HTR-8/SVneo (cell line): Measurements from ENCODE around the gene GOLGA1.
A peak's percentile ranks its signal among the peaks of the same experiment; 100 is the strongest.
"Not testable (repeated sequence)": the region's sequence is repeated elsewhere in the genome, so short reads cannot be mapped to it uniquely, and the experiment has no call there.

ENCODE experiments used
- DNase-seq: peaks from one replicate; pipeline ENCODE4 v3.0.0; 2011; ENCODE audit warnings: low spot score, mixed read lengths; ENCODE audit not compliant: insufficient read length
- FAIRE-seq: peaks from 2 replicates; lab custom pipeline; 2011; peaks lifted over from hg19 to GRCh38; lab: Jason Lieb, UNC

Gene GOLGA1

GRCh38 chr9:124940894-124941678, at the start of gene GOLGA1:
GOLGA1 (minus strand) TSS chr9:124941083; CDS start chr9:124938711, 2,372 bp downstream.
- DNase-seq (peak; percentile 89), FAIRE-seq (peak; percentile 4)

DNA sequence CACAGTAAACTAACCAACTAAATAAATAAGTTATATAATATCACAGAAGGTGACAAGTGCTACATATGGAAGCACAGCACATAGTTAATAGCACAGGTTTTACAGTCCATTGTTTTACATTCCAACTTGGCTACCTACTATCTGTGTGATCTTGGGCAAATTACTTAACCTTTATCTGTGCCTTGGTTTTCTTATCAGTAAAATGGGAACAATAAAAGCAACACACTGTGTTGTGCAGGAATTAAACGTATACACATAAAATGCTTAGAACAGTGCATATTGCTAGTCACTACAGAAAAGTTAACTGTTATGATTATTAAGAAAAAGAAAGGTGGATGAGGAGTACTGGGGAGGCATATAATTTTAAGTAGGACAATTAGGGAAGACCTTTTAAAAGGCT, 42.8 kb upstream of the GOLGA1 start:
- no peak for FAIRE-seq
- no peak for DNase-seq

DNA sequence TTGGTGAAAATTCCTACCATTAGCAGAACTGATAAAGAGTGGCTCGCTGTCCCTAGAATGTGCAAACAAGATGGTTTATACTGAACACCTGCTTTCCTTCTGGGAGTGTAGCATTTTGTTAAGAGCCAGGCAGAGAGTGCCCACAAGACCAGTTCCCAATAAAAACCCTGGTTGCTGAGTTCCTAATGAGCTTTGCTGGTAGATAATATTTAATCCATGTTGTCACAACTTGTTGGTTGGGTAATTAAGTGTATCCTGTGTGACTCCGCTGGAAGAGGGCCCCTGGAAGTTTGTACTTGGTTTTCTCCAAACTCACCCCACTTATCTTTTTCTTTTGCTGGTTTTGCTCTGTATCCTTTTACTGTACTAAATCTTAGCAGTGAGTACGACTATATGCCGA, 39.5 kb upstream of the GOLGA1 start:
- no peak for FAIRE-seq
- DNase-seq, result no peak

GRCh38 chr9:124975131-124975530, 34.2 kb upstream of the GOLGA1 start:
- DNase-seq, result no peak
- FAIRE-seq, result no peak

- no peak for DNase-seq
- no peak for FAIRE-seq
Observed at GRCh38 chr9:124973807-124974206, 32.9 kb upstream of the GOLGA1 start.

DNA sequence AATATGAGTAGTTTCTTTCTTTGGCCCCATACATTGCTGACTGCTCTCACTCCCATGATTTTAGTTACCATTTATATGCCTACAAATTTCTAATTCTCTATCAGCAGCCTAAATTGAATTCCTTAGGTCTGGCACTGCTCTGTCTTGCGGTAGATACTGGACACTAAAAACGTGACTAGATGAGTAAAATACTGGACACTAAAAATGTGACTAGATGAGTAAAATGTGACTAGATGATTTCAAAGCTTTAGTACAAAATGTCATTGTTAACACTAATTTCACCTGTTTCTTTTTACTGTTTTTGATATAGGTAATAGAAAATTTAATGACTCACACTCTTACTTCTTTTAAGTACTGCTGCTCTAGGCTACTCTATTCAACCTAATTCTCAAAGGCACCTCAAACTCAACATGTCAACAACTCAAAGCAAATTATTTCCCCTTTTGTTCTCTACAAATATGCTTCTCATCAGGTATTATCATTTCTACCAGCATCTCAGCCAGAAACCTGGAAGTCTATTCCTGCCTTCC, 31.4 kb upstream of the GOLGA1 start:
- FAIRE-seq, result no peak

DNA sequence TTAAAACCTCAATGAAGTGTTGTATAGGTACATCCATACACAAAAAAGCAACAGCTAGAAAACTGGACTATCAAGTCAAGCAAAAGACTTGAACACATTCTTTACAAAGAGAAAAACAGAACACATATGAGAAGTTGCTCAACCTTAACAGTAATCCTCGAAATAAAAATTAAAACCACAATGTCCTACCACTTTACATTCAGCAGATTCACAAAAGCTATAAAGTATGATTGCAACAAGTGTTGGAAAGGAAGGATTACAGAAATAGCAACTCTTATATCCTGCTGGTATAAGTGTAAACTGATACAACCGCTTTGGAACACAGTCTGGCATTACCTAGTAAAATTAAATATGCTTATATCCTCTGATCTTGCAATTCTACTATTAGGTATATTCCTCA, 28.5 kb upstream of the GOLGA1 start:
- FAIRE-seq (no peak), DNase-seq (no peak)

More for the DNA sequence above, 31.4 kb upstream of the GOLGA1 start:
- DNase-seq, result no peak

DNA sequence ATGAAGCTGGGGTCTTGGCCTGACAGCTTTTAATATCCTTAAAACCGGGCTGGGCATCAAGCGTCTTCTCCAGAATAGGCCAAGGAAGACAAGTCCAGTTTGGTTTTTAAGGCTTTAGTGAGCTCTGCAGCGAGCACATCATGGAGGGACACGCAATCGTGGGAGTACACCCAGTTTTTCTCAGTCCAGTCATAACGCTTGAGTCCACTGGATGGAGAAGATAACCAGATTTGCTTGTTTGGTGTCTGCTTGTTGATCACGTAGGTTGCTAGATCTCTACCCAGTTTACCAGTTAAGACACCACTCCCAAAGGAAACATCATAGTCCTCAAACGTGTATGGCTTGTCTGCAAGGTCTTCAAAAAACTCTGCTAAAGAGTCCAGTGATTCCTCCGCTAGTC, 27.4 kb upstream of the GOLGA1 start:
- no peak for DNase-seq
- FAIRE-seq, result no peak

DNA sequence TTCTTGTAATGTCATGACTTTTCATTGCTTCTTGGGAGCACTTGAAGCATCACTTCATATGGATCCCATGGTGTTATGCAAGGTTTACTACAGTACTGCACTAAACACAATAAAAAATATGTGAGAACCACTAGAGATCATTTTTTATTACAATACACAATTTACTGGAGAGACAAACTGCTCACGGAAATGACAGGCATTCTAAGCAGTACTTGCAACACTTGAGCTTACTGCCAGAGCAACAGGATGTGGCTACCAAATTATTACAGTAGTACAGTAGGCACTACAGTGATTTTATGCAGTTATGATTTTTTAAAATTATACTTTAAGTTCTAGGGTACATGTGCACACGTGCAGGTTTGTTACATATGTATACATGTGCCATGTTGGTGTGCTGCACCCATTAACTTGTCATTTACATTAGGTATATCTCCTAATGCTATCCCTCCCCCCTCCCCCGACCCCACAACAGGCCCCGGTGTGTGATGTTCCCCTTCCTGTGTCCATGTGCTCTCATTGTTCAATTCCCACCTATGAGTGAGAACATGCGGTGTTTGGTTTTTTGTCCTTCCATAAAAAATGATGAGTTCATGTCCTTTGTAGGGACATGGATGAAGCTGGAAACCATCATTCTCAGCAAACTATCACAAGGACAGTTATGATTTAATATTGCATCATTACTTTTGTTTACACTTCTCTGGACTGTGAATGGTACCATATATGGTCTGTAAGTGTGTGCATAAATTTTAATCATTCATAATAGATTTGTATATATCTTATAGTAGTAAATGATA, 25.1 kb upstream of the GOLGA1 start:
- not testable (repeated sequence) for DNase-seq, FAIRE-seq

GRCh38 chr9:124964604-124965003, 23.7 kb upstream of the GOLGA1 start:
- no peak for DNase-seq
- no peak for FAIRE-seq

DNA sequence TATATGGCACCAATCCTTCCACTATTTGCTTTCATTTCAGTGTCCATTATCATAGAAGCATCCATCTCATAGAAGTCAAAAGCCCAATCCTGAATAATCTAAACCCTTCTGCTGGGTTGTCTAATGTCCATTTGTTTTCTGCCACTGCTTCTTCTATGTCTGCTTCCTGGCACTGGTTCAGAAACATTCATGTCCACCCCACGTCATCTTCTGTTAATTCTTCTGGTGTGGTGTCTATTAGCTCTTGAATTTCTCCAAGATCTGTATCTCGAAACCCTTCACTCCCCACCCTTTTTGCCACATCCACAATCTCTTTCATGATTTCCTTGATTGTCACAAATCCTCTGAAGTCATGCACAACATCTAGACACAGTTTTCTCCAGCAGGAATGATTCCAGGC, 23.2 kb upstream of the GOLGA1 start:
- FAIRE-seq (no peak), DNase-seq (no peak)

DNA sequence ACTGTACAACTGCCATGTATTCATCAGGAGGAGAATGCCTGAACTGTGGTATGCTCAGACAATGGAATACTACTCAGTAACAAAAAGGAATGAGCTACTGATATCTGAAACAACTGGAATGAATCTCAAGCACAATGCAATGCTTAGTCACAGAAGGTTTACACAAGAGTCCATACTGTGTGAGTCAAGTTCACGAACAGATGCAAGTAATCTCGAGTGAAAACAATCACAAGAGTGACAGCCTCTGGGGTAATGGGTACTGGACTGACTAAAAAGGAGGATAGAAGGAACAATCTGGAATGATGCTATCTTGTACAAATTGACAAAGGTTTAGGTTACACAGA, 19.5 kb upstream of the GOLGA1 start:
- FAIRE-seq (no peak), DNase-seq (no peak)

DNA sequence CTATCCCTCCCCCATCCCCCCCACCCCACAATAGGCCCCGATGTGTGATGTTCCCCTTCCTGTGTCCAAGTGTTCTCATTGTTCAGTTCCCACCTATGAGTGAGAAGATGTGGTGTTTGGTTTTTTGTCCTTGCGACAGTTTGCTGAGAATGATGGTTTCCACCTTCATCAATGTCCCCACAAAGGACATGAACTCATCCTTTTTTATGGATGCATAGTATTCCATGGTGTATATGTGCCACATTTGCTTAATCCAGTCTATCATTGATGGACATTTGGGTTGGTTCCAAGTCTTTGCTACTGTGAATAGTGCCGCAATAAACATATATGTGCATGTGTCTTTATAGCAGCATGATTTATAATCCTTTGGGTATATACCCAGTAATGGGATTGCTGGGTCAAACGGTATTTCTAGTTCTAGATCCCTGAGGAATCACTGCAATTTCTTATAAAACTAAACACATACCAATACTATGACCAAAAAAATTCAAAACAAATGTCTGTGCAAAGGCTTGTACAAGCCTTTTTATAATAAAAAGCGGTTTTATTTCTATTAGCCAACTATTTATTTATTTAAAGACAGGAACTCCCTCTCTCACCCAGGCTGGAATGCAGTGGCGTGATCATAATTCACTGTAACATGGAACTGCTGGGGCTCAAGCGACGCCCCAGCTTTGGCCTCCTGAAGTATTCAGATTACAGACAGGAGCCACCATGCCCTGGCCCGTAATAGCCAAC, 19.0 kb upstream of the GOLGA1 start:
- DNase-seq, FAIRE-seq: not testable (repeated sequence)

- no peak for DNase-seq
- no peak for FAIRE-seq
Observed at GRCh38 chr9:124954255-124954654, 13.4 kb upstream of the GOLGA1 start.

DNA sequence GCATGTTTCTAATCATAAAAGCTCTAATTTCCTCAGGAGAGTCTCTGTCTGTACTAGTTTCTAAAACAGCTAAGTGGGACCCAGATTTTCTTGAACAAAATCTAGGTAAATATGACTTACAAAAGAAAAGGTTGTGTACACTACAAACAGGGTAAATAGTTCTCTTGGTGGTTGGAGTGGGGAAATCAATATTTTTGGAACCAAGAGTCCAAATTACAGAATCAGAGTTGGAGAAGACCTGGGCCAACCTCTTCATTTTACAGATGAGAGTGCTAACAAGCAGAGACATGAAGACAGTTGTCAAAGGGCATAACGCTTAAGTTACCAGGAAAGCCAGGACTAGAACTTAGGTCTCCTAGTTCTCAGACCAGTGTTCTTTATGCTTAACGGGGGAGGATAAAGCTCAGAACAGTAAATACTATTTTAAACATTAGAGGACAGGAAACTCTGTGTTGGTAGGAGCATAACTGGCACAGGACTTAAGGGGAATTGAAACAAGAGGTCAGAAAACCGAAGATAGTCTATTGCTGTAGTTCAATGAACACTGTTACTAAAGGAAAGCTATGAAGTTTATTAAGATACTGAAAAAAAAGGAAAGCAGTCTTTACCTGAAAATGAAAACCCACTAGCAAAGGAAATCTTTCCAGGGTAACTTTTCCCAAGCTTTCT, 9.3 kb upstream of the GOLGA1 start:
- DNase-seq (no peak), FAIRE-seq (no peak)

DNA sequence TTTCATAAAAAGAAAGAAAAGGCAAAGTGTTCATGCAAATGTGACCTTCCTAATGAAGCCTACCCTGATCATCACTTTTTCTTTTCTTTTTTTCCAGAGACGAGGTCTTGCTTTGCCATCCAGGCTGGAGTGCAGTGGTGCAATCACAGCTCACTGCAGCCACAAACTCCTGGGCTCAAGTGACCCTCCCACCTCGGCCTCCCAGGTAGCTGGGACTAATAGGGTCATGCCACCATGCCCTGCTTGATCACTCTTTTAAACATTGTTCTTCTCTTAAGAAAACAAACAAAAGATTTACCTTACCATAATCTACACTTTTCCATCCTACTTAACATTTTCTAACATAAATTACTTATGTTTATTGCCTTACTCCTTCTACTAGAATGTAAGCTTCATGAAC, 8.5 kb upstream of the GOLGA1 start:
- FAIRE-seq, result no peak
- no peak for DNase-seq

GRCh38 chr9:124947727-124948391, 7.0 kb upstream of the GOLGA1 start:
- FAIRE-seq, result no peak
- DNase-seq, result no peak

DNA sequence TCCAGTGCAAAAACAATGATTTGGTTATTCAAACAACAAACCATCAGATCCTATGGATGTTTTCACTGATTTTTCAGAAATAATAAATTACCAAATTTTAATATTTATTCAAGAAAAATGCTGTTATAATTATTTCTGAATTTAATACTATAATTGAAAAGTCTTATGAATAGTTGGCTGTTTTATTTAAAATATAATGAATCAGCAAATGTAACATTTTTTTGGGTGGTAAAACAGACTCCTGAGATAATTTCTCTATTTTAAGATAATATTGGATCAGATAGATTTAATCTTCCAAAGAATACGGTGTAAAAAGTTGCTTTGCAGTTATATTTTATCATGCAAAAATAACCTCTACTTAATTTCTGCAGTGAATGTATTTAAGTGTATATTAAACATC, 5.3 kb upstream of the GOLGA1 start:
- FAIRE-seq, result no peak
- no peak for DNase-seq

GRCh38 chr9:124941679-124942561, 1.0 kb upstream of the GOLGA1 start:
- FAIRE-seq, result no peak
- peak; percentile 9 for DNase-seq
